HepG2 (cell line): ENCODE results near the gene VEZF1. TPM values are rescaled to one million over a fixed set of nuclear protein-coding genes. Genes with fewer than 3 reads are reported as not detected.
A peak's percentile ranks its signal among the peaks of the same experiment; 100 is the strongest.

ENCODE experiments used
- ARNT ChIP-seq: fragments of 450-650 bp; IDR thresholded peaks from 2 replicates; pipeline ENCODE4 v1.6.1; 2017
- CBX2 ChIP-seq, 2 experiments: fragments of 200-600 bp in 1 of 2; sonication (generic); formaldehyde crosslinking in 1 of 2; IDR thresholded peaks; 2 replicates each; pipeline versions ENCODE4 v1.7.0 to v1.8.1; 2018 to 2022; ENCODE audit warnings: low read depth in 2 of 2, low read length in 1 of 2, mild to moderate bottlenecking in 1 of 2, missing genetic modification reagents in 1 of 2
- HBP1 ChIP-seq: IDR thresholded peaks from 2 replicates; pipeline ENCODE4 v1.6.1; 2016; ENCODE audit warnings: low read depth, control low read depth
- MAX ChIP-seq: IDR thresholded peaks from 2 replicates; pipeline ENCODE4 v1.6.1; 2012; ENCODE audit warnings: inconsistent platforms
- NFE2 ChIP-seq: sonication (generic); formaldehyde crosslinking; IDR thresholded peaks from 2 replicates; pipeline ENCODE4 v1.4.0; 2020; ENCODE audit warnings: missing genetic modification reagents
- NKX3-1 ChIP-seq: sonication (generic); formaldehyde crosslinking; IDR thresholded peaks from 2 replicates; pipeline ENCODE4 v1.5.0; 2020; ENCODE audit warnings: missing genetic modification reagents
- NR1H2 ChIP-seq: sonication (generic); formaldehyde crosslinking; IDR thresholded peaks from 2 replicates; pipeline ENCODE4 v1.8.1; 2022; ENCODE audit warnings: low read depth, missing genetic modification reagents, borderline replicate concordance
- PATZ1 ChIP-seq: sonication (generic); formaldehyde crosslinking; IDR thresholded peaks from 2 replicates; pipeline ENCODE4 v1.4.0; 2020; ENCODE audit warnings: missing genetic modification reagents
- PBX2 ChIP-seq: IDR thresholded peaks from 2 replicates; pipeline ENCODE4 v1.6.1; 2016; ENCODE audit warnings: control low read depth
- RXRA ChIP-seq: sonication (generic); formaldehyde crosslinking; IDR thresholded peaks from 2 replicates; pipeline ENCODE4 v1.5.1; 2020; ENCODE audit warnings: missing genetic modification reagents
- SKIL ChIP-seq: sonication (generic); formaldehyde crosslinking; IDR thresholded peaks from 2 replicates; pipeline ENCODE4 v1.8.0; 2022; ENCODE audit warnings: missing genetic modification reagents, mild to moderate bottlenecking, moderate library complexity, borderline replicate concordance
- SMARCE1 ChIP-seq: fragments of 450-650 bp; IDR thresholded peaks from 2 replicates; pipeline ENCODE4 v1.6.1; 2017; ENCODE audit warnings: borderline replicate concordance
- SSRP1 ChIP-seq: IDR thresholded peaks from 2 replicates; pipeline ENCODE4 v1.6.1; 2016; ENCODE audit warnings: control low read depth
- TRIM24 ChIP-seq: sonication (generic); formaldehyde crosslinking; IDR thresholded peaks from 2 replicates; pipeline ENCODE4 v1.8.0; 2022; ENCODE audit warnings: mild to moderate bottlenecking, missing genetic modification reagents
- ZBTB2 ChIP-seq: sonication (generic); formaldehyde crosslinking; IDR thresholded peaks from 2 replicates; pipeline ENCODE4 v1.8.0; 2022; ENCODE audit warnings: low read depth, missing genetic modification reagents
- ZC3H13 ChIP-seq: sonication (generic); formaldehyde crosslinking; IDR thresholded peaks from 2 replicates; pipeline ENCODE4 v1.8.1; 2023; ENCODE audit warnings: mild to moderate bottlenecking, missing genetic modification reagents, moderate library complexity
- ZKSCAN8 ChIP-seq: IDR thresholded peaks from 2 replicates; pipeline ENCODE4 v1.6.1; 2016; ENCODE audit warnings: borderline replicate concordance, missing genetic modification reagents, missing compliant biosample characterization
- ZNF274 ChIP-seq: sonication (generic); formaldehyde crosslinking; IDR thresholded peaks from 2 replicates; pipeline ENCODE4 v1.5.1; 2020; ENCODE audit warnings: mild to moderate bottlenecking, missing genetic modification reagents
- ZNF326 ChIP-seq: sonication (generic); formaldehyde crosslinking; IDR thresholded peaks from 2 replicates; pipeline ENCODE4 v1.4.0; 2020; ENCODE audit warnings: missing genetic modification reagents, borderline replicate concordance
- ZNF770 ChIP-seq: sonication (generic); formaldehyde crosslinking; IDR thresholded peaks from 2 replicates; pipeline ENCODE4 v1.5.0; 2020; ENCODE audit warnings: mild to moderate bottlenecking, missing genetic modification reagents
- ZNF879 ChIP-seq: sonication (generic); formaldehyde crosslinking; IDR thresholded peaks from 2 replicates; pipeline ENCODE4 v1.8.1; 2023; ENCODE audit warnings: missing genetic modification reagents
- polyA plus RNA-seq, 8 experiments: library from polyadenylated mRNA; depleted of rRNA in 3 of 8; stranded (reverse) in 7 of 8; unstranded in 1 of 8; fragments of >200 nt; fragmentation: Illumina TruSeq in 4 of 8; extraction: Trizol in 4 of 8; gene quantifications; 2 replicates each; pipeline versions ENCODE4 v1.2.1 to v1.2.3, GENCODE V29; 2011 to 2016; ENCODE audit warnings: low read depth in 4 of 8, missing spikeins in 1 of 8, mixed read lengths in 1 of 8; ENCODE audit not compliant: insufficient read depth in 1 of 8
- total RNA-seq, 5 experiments: library from RNA; depleted of rRNA; stranded (reverse); fragments of >200 nt; fragmentation: Illumina TruSeq; extraction: Trizol; gene quantifications; 2 replicates each; pipeline ENCODE4 v1.2.3, GENCODE V29; 2016; ENCODE audit warnings: low read depth in 1 of 5

Gene VEZF1
- total and polyA plus RNA-seq, 2 of the 13 experiments (the other 11 are each of a cell fraction or from before 2014, with no cell fraction given): 45.9 to 49.7 TPM

- TF ChIP-seq NR1H2 (CRISPR knock-in tag) (no peak), ARNT (no peak), ZKSCAN8 (CRISPR knock-in tag) (no peak), MAX (no peak), NKX3-1 (no peak), RXRA (CRISPR knock-in tag) (no peak), HBP1 (CRISPR knock-in tag) (no peak), SSRP1 (CRISPR knock-in tag) (no peak), NFE2 (CRISPR knock-in tag) (no peak), ZNF274 (CRISPR knock-in tag) (no peak; the same call in 1 of the 2 replicates), ZC3H13 (CRISPR knock-in tag) (no peak), TRIM24 (no peak), CBX2 (IDR thresholded peaks at IDR 0.05; ENCODE audit: low read depth, low read length) (no peak), CBX2 (CRISPR knock-in tag; IDR thresholded peaks at IDR 0.05; ENCODE audit: low read depth) (no peak), ZNF326 (CRISPR knock-in tag) (no peak), SMARCE1 (no peak), SKIL (CRISPR knock-in tag) (no peak), ZNF879 (no peak), ZNF770 (CRISPR knock-in tag) (no peak), PBX2 (CRISPR knock-in tag) (no peak), ZBTB2 (CRISPR knock-in tag) (no peak), PATZ1 (CRISPR knock-in tag) (peak; percentile 33; the same call in 1 of the 2 replicates)
Observed at GRCh38 chr17:57975044-57975443, 13.0 kb downstream of the VEZF1 start (continued).
